Right renal pelvis (tissue), 4 donors: ENCODE results near the gene ATP8A1. TPM values are rescaled to one million over a fixed set of nuclear protein-coding genes. Genes with fewer than 3 reads are reported as not detected.
"Not testable (repeated sequence)": the region's sequence is repeated elsewhere in the genome, so short reads cannot be mapped to it uniquely, and the experiment has no call there.

Source experiments
- DNase-seq, 4 donors: peaks; one replicate each; pipeline ENCODE4 v3.0.0-alpha.2; 2013; ENCODE audit warnings: low read depth in 4 of 4, low spot score in 3 of 4, missing footprints in 1 of 4
- polyA plus RNA-seq, 4 donors: library from polyadenylated mRNA; unstranded; fragments of 120-200 nt; gene quantifications; one replicate each; pipeline ENCODE4 v1.2.1, GENCODE V29; 2013; ENCODE audit not compliant: insufficient read length in 4 of 4

ATP8A1 gene
- polyA plus RNA-seq, 4 donors = 26.7 to 32.1 (median 30.7) TPM

DNA sequence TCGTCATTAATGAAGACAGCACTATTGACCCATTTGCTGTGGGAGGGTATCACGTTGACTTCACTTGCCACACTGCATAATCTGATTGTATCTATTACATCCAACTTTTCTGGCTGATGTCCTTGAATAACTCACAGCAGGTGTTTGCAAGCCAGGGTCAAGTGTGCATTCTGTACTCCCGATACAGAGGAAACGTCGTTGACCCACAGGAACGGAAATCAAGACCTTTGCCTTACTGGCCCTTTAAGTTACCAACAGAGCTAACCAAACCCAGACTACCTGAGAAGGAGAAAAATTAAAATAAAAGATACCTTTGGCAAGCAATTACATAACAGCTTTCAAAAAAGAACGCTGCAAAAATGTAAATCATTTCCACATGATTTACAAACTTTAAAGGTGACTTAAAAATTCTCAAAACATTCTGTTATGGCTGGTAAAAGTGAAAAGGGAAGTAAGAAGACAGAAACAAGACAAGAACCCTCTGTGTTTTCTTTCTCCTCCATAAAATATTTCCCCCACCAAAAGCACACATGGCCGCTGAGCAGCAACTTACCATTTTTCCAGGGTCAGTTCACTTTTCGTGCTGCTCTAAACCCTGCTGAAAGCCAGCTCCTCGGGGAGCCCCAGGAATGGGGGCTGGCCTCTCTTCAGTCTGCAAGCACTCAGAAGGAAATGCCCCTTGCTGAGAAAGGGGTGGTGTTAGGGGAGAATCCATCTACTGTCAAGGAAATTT, 266.1 kb downstream of the ATP8A1 start:
- no peak for DNase-seq

DNA sequence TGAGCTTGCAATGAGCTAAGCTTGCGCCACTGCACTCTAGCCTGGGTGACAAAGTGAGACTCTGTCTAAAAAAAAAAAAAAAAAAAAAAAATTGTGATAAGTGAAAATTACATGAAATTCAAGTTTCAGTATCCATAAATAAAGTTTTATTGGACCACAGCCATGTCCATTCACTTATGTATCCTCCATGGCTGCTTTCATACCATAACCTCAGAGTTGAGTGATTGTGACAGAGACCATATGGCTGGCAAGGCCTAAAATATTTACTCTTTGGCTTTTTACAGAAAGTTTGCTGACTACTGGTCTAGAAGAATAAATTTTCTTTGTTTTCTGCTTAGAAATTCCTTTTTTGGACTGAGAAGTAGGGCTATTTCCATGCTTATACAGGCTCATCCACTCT, 271.4 kb downstream of the ATP8A1 start:
- DNase-seq = no peak

DNA sequence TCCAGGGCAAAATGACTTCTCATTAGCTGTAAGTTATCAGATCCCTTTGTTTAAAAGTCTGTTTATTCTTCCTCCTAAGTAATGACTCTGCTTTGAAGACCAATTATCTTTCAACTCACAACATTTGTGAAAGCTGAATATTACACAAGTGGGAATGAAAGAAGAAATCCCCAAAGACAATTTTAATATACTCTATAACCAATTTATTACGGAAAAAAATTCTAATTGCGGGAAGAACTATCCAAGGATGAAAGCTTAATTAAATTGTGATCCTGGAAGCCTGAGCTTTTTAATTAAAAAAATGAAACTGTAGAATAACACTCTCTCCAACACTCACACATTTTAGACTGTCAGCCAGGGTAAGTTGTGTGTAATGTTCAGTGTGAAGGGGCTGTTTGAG, 275.2 kb downstream of the ATP8A1 start:
- no peak for DNase-seq

DNA sequence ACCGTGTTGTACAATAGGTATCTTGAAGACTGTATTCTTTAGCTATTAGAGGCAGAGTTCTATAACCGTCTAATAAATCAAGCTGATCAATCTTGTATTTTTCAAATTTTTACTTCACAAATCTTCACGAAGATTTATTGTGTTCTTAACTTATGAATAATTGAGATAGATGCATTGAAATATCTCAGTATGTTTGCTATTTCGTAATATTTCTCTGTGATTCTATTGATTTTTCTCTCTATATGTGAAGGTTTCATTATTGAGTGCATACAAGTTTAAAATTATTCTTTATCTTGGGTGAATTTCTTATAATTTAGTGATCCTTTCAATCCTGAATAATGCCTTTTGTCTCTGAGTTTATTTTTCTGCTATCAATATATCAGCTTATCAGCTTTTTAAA, 279.4 kb downstream of the ATP8A1 start:
- no peak for DNase-seq

DNA sequence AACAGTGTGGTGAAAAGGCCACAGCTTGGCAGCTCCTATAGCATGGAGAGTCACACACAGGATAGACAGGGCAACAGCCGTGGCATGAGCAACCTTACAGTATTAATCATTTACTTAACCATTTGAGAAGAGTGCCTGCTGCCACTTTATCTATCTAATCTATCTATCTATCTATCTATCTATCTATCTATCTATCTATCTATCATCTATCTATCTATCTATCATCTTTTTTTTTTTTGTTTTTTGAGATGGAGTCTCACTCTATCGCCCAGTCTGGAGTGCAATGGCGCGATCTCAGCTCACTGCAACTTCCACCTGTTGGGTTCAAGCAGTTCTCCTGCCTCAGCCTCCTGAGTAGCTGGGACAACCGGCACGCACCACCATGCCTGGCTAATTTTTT, 284.6 kb downstream of the ATP8A1 start:
- not testable (repeated sequence) for DNase-seq

DNA sequence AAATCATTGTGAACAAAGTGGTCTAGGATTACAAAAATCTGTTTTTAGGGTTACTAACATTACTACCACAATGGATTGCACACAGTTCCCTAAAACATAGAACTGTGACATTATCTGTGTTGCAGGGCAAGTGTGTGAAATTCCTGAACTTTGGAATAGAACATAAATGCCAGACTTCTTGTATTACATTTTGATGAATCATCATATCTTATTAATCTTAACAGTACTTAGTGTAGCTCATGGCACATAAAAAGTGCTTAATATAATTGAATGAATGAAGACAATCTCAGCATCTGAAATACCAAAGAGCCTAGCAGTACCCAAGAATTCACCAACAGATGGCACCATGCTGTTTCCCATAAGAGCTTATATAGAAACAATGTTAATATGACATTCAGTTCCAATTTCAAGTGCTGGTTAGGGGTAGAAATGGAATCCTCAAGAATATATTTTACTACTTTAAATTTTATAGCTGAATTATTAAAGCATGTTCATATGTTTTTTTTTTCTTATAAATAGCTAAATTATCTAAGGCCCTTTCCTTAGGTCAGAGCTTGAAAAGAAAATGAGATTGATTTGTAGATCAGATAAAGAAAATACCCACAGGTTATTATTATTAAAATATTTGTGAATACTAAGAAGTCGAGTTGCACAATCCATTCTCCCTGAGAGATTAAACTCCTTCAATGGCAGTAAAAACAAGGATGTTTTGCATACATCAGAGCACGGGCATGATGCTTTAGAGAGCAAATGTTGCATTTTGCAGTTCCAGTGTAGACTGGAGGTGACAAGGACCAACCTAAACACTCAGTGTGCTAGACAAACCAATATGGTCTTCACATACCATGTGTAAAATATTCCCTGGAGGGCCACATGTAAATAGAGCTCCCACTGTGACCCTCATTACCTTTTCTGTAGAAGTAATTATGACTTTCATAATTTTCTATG, 285.3 kb downstream of the ATP8A1 start:
- no peak for DNase-seq

DNA sequence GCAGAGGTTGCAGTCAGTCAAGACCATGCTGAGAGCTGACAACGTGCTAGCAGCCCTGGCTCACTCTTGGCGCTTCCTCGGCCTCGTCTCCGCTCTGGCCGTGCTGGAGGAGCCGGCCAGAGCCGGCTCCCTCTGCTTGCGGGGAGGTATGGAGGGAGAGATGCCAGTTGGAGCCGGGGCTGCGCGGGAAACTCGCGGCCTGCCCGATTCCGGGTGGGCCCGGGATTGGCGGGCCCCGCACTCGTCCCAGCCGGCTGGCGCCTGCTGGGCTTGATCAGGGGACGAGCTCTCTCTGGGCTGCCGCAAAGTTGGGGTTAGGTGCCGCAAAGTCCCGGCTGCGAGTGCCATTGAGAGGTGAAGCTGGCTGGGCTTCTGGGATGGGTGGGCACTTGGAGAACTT, 287.4 kb downstream of the ATP8A1 start:
- DNase-seq = no peak

DNA sequence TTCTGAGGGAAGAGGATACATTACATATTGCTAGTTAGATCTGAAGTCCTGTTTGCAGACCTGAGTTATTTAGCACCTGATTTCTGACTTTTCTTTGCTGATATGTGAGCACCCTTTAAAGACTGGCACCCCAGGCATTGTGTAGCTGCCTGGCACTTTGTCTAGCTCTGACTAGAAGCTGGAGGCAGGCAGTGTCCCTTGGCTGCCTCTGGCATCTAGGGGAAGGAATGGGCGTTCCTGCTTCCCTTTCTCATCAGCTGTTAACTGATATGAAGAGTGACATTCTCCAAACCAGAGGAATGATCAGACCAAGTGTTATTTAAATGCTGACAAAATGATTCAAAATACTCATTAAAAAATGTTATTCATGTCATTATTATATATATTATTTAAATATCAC, 289.9 kb downstream of the ATP8A1 start:
- no peak for DNase-seq

DNA sequence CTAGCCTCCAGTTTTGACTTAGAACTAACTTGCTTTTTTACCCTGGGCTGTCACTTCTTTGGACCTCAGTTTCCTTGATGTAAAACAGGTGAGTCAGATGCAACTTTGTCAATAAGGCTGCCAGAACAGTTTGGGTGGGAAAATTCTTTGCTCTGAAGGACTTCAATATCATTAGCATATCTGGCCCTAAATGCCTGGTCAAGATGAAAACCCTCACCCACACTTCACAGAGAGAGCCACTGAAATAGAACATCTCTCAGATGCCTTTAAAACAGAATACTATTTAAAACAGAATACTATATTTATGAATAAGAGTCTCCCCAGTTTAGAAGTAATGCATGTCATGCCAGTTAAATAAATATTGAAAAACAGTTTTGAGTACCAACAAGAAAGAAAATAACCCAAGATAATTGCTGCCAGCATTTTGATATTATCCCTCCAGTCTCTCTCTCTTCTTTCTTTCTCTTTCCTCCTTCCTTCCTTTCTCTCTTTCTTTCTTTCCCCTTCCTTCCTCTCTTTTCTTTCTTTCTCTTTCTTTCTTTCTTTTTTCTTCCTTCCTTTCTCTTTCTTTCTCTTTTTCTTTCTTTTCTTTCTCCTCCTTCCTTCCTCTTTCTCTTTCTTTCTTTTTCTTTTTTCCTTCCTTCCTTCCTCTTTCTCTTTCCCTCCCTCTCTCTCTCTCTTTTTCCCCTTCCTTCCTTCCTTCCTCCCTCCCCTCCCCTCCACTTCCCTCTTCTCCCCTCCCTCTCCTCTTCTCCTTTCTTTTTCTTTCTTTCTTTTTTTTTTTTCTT, 292.4 kb downstream of the ATP8A1 start:
- no peak for DNase-seq

DNA sequence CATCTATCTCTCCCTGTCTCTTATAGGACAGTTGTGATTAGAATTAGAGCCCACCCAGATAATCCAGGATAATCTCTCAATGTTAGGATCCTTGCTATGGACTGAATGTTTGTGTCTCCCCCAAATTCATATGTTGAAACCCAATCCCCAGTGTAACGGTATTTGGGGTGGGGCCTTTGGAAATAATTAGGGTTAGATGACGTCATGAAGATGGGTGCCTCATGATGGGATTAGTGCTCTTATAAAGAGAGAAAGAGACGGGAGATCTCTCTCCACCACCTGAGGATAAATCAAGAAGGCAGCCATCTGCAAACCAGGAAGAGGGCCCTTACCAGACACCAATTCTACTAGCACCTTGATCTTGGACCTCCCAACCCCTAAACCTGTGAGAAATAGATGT, 293.3 kb downstream of the ATP8A1 start:
- no peak for DNase-seq

DNA sequence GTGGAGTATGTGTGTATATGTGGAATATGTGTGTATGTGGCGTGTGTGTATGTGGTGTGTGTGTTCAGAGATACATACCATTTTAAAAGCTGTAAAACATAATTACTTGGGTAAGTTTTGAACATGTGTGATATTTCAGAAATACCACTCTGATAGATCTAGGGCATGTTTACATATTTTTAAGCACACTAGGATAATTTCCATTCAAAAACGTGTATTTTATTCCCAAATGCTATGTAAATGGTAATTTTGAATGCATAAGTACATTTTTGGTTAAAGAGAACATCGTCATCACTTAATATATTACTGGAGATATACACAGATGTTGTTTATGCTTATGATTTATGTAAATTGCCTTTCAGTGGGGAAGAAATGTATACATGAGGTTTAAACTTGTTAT, 294.3 kb downstream of the ATP8A1 start:
- no peak for DNase-seq

DNA sequence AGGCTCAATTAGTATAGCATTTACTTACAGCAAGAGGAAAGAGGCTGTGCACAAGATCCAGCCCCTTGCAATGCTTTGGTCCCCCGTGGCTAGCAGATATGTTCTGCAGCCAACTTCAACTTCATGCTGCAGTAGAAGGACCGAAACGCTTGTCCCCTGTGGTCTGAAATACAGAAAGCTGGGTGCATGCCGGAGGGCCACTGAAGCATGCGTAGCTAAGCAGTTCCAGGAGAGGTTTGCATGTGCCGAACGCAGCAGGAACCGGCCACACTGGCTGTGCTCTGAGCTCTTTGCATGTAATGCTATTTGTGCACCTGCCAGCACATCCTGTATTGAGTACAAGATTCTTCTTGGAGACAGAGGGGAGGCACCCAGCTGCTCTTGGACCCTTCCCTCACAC, 295.4 kb downstream of the ATP8A1 start:
- DNase-seq = no peak

DNA sequence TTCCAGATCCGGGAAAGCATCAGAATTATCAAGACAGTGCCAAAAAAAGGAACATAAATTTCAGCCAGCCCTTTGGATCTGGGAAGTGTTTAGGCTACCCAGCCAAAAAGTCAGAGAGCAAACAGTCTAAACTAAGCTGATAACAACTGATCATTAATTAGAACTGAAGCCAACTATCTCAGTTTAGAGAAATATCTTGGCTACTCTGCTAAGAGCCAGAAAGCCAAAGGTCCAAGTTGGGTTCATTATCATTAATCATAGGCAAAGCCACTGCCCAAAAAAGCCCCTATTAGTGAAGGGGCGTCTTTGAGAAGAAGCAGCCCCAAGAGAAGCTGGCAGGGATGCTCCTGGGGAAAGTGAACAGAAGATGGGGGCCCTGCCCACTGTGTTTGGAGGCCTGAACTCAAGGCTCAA, 296.6 kb downstream of the ATP8A1 start:
- DNase-seq = no peak

DNA sequence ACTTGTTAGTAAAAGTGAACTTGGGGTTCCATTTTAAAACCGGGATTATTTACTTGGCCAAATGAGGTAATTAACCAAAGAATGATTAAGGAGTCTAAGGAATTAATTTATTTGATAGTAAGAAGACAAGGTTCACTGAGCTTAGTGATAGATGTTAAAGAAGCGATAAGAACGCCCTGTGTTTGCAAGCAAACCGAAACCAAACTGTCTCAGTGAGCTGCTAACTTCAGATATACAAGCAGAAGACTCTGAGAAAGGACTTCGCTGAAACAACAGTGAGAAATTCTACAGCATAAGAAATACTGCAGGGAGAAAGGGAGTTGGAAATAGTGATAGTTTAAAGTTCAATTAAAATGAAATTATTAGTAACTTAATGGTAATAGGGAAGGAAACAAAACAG, 297.2 kb downstream of the ATP8A1 start:
- no peak for DNase-seq

Other genes starting within 250 kb of the ATP8A1 start
- not detected for gene GRXCR1, start 235.6 kb upstream of the ATP8A1 start, polyA plus RNA-seq